Measurements from ENCODE around the gene ADAMTSL5.

Gene ADAMTSL5

DNA sequence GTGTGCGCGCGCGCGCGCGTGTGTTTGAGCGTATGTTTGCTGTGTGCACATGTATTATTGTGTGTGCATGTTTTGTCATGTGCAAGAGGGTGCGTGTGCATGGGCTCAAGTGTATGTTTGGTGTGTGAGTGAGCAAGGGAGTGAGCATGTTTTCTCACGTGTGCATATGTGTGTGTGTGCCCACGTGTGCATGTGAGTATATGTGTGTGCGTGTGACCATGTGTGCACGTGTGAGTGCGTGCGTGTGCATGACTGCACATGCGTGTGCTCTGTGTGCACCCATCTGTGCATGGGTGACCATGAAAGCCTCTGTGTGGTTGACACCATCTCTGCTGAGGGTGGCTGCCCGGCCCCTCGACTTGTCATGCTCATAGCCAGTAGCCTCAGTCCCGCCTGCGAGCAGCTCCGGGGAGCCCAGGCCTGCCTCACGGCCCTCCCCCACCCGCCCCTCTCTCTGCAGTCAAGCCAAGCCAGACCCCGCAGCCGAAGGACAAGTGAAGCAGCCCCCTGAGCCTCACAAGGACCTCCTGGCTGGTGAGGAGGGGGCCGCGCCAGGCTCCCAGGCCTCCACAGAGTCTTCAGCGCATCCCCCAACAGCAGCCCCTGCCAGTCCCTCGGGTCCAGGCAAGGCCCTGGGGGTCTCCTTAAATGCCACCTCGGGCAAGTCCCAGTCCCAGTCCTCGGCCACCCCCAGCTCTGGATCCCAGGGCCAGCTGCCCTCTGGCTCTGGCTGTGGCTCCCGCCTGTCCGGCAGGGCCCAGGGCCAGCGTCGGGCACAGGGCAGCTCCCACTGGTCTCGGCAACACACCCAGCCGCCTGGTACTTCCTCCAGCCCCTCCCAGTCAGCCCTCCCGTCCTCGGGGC, 15.9 kb downstream of the ADAMTSL5 start:
- no peak for DNase-seq (ENCODE audit: low read depth in 3 of 3, low spot score in 1 of 3)

- no peak for DNase-seq (ENCODE audit: low read depth in 3 of 3, low spot score in 1 of 3)
These were observed 16.8 kb downstream of the ADAMTSL5 start for GRCh38 chr19:1495799-1496713.

GRCh38 chr19:1495051-1495798, 17.6 kb downstream of the ADAMTSL5 start:
- no peak for DNase-seq (ENCODE audit: low read depth in 3 of 3, low spot score in 1 of 3)

GRCh38 chr19:1494115-1494815, 18.6 kb downstream of the ADAMTSL5 start:
- no peak for DNase-seq (ENCODE audit: low read depth in 3 of 3, low spot score in 1 of 3)

GRCh38 chr19:1492474-1493006, 20.3 kb downstream of the ADAMTSL5 start:
- no peak for DNase-seq (ENCODE audit: low read depth in 3 of 3, low spot score in 1 of 3)

DNA sequence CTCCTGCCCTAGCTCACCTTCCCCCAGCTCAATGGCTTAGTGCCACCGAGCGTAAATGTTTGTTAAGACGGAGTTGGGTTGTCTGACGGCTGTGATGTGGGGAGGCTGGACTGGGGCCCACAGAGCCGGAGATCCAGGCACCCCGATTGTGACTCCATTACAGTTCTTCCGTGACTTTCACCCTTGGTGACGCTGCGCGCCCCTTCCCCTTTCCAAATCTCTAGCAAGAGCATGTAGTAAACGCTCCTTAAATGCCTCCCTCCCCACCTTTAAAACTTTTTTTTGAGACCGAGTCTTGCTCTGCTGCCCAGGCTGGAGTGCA, 21.0 kb downstream of the ADAMTSL5 start:
- no peak for DNase-seq (ENCODE audit: low read depth in 3 of 3, low spot score in 1 of 3)

- no peak for DNase-seq (ENCODE audit: low read depth in 3 of 3, low spot score in 1 of 3)
These were observed 21.5 kb downstream of the ADAMTSL5 start, which contains the start of gene REEP6 for GRCh38 chr19:1491114-1491848. Gene REEP6 (plus strand): TSS chr19:1491181. CDS start chr19:1491270, 89 bp downstream.

DNA sequence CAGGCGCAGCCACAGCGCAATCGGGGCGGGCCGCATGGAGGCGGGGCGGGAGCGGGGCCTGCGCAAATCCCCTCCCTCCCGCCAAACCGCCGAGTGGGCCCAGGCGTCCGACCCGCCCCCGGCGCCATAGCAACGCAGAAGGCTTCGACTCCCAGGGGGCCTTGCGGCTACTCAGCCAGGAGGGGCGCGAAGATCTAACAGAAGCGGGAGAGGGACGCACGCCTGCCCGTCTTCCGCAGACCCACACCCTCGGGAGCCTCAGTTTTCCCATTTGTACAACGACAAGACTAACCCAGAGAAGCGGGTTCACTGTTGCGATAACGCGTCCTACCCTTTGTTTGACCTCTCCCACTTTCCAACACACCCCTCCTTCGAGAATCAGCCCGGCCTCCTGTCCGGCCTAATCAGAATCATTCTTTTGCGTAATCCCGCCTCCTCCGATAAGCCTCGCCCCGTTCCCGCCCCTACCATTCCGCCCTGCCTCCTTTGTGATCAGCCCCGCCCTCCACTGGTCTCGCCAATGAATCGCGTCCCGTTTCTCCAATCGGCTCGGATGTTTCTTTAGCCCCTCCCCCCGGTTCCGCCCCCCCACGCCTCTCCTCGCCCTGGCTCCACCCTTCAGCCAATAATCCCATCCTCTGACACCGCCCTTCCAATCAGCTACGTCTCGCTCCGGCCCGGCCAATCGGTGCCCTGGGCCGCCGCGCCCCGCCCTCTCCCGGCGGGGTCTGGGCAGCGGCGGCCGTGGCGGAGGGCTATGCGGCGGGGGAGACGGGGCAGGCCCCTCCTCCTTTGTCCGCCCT, 22.3 kb downstream of the ADAMTSL5 start, which contains the start of gene PCSK4:
Gene PCSK4, minus strand, starts transcription at position 40 of the 803 bp plus-strand sequence. Its CDS starts 4 bp downstream, at position 36.
- peak; percentile 96 to 98 (median 97) for DNase-seq (ENCODE audit: low read depth in 3 of 3, low spot score in 1 of 3)

DNA sequence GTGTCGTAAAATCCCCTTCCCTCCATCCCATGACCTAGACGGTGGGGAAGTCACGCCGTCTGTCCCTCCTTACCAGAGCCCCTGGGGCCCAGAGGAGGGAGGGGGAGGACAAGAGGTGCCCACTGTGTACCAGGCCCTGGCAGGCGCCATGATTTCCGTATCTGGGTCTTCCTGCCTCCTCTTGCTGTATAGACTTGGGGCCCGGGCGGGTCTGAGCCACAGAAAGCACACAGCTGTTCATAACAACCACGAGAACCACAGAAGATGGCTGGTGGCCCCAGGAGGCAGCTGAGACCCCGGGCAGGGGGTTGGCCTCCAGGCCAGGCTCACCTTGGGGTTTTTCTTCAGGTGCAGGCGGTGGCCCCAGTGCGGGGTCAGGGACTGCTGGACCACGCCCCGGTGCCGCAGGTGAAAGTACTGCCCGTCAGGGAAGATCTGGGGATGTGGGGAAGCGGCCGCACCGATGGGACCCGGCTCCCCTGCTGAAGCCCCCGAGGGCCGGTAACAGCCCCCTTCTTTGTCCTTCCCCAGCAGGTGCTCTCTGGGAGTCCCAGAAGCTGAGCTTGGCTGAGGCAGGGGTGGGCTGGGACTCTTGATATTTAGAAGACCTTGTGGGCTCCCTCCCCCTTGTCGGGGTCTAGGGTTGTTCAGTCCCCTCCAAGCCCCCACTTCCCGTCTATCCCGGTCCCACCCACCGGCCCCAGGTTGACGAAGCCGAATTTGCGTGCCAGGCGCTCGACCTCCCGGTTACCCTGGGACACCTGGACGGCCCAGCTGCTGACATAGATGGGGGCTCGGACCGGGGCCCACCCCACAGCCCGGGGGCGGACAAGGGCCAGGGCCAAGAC, 23.1 kb downstream of the ADAMTSL5 start:
- no peak for DNase-seq (ENCODE audit: low read depth in 3 of 3, low spot score in 1 of 3)

- no peak for DNase-seq (ENCODE audit: low read depth in 3 of 3, low spot score in 1 of 3)
These were observed 24.6 kb downstream of the ADAMTSL5 start for GRCh38 chr19:1488282-1488601.

DNA sequence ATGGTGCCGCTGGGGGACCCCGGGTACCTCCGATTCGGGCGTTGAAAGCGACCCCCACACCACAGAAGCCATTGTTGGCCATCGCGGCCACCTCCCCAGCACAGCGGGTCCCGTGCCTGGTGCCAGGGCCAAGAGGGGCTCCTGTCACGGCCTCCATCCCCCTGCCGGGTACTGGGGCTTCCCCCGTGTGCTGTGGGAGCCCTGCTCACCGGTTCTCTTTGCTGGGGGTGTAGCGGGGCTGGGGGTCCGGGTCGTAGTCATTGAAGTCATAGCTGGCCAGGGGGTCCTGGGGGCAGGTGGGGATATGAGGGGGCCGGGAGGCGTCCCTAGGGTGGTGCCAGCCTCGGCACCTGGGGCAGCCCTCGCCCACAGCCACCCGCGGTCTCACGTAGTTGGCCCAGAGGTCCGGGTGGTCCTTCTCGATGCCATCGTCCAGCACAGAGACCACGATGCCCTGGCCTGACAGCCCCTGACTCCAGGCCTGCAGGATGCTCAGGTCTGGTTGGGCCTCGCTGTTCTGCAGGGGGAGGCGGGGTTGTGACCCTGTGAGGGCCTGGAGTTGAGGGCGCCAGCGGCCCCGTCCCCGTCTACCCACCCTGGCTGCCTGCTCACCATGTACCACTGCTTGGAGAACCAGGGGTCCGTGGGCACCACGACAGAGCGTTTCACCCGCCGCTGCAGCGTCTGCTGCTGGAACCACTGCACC, 25.1 kb downstream of the ADAMTSL5 start:
- no peak for DNase-seq (ENCODE audit: low read depth in 3 of 3, low spot score in 1 of 3)

DNA sequence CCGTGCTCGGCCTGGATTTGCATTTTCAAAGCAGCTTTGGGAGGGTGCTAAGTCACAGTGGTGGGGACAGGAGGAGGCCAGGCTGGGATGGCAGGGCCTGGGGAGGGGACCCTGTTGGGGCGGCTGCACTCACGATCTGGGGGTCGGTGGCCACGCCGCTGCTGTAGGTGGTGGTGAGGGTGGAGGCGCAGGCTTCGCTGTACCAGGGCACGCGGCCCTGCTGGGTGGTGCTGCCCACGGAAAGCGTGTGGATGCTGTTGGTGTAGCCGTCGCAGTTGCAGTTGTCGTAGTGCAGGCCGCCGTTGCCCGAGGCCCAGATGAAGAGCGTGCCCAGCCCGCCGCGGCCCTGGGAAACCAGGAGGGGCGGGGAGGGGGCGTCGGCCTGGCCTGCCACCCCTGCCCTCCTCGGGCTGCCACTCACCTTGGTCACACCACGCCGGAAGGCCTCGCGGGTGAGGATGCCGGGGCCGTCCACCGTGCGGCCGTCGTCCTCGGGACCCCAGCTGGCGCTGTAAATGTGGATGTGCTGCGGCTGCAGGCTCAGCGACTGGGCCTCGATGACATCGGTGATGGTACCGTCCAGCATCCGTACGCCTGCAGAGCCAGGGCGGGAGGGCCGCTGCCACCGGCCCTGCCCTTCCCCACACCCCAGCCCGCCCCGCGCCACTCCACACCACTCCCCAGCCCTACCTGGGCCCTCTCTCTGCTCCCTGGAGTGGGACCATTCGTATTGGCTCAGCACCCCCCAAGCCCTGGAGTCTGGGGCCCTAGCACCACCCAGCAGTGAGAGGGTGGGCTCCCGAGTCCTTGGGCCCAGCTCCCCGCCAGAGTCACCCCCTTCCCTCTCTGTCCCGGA, 25.9 kb downstream of the ADAMTSL5 start:
- no peak for DNase-seq (ENCODE audit: low read depth in 3 of 3, low spot score in 1 of 3)

GRCh38 chr19:1483979-1484428, 28.8 kb downstream of the ADAMTSL5 start:
- no peak for DNase-seq (ENCODE audit: low read depth in 3 of 3, low spot score in 1 of 3)

DNA sequence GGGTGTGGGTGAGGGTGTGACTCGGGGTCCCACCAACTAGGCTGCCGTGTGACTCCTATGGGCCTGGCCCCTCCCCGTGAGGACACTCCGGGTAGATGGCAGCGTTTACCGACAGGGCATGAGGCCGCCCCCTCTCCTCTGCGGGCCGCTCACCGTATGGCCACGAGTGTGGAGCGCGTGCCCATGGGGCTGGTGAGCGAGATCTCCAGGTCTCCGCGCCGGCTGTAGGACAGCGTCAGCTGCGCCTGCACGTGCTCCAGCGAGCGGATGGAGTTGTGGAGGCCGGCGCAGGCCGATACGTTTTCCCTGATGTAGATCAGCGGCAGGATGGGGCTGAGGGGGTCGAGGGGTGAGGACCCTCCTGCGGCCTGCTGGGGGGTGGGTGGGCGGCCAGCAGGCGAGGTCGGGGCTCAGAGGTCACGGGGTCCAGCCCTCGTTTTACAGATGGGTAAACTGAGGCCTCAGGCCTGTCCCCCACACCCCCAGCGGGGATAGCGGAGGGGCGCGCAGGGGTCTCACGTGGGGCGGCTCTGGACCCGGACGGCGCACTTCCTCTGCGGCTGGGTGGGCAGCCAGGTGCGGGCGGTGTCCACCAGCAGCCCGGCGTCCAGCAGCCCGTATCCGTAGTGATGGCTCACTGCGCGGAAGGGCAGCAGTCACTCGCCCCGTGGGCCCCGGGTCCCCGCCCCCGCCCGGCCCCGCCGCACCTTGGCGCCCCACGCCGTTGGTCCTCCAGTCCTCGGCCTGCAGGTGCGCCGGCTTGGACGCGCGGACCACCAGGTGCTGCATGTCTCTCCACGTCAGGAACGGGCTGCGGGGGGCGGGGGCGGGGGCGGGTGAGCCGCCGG, 29.5 kb downstream of the ADAMTSL5 start:
- DNase-seq (ENCODE audit: low read depth in 3 of 3, low spot score in 1 of 3), result no peak

- DNase-seq (ENCODE audit: low read depth in 3 of 3, low spot score in 1 of 3), result no peak
These were observed 30.3 kb downstream of the ADAMTSL5 start for GRCh38 chr19:1482361-1483130.
